Breast epithelium (tissue), 4 donors: ENCODE data around the gene SUPT6H. TPM values are rescaled to one million over a fixed set of nuclear protein-coding genes. Genes with fewer than 3 reads are reported as not detected.

Experiments used
- DNase-seq, 2 donors: peaks; one replicate each; pipeline ENCODE4 v3.0.0-alpha.2; 2019; ENCODE audit warnings: low spot score in 2 of 2
- H3K27ac ChIP-seq, 2 donors: fragments of 200-600 bp; sonication (generic) in 1 of 2; one replicate each; pipeline ENCODE4 v1.5.1; 2016 to 2019; ENCODE audit warnings: mild to moderate bottlenecking in 1 of 2
- H3K27me3 ChIP-seq, 2 donors: fragments of 200-600 bp; sonication (generic) in 1 of 2; one replicate each; pipeline versions ENCODE4 v1.5.1 to v1.6.0; 2017 to 2019; ENCODE audit warnings: control low read depth in 1 of 2, mild to moderate bottlenecking in 1 of 2
- H3K36me3 ChIP-seq: fragments of 200-600 bp; one replicate; pipeline ENCODE4 v1.5.1; 2019
- H3K4me1 ChIP-seq, 2 donors: fragments of 200-600 bp; sonication (generic); one replicate each; pipeline ENCODE4 v1.5.1; 2016 to 2019; ENCODE audit warnings: control low read depth in 1 of 2
- H3K4me3 ChIP-seq, 3 donors: fragments of 200-600 bp; sonication (generic); 1 replicate in 2 of 3; 2 replicates in 1 of 3; pipeline ENCODE4 v1.5.1; 2016 to 2019; ENCODE audit warnings: mild to moderate bottlenecking in 3 of 3, moderate library complexity in 2 of 3
- H3K9me3 ChIP-seq, 2 donors: fragments of 200-600 bp; sonication (generic) in 1 of 2; one replicate each; pipeline ENCODE4 v1.5.1; 2016 to 2019; ENCODE audit warnings: control low read depth in 1 of 2
- POLR2A ChIP-seq: fragments of 450-650 bp; IDR thresholded peaks from one replicate; pipeline ENCODE4 v1.6.1; 2016; ENCODE audit warnings: antibody characterized with exemption, mild to moderate bottlenecking, moderate library complexity
- POLR2AphosphoS5 ChIP-seq, 3 donors: sonication (generic); formaldehyde crosslinking; IDR thresholded peaks; one replicate each; pipeline ENCODE4 v1.6.1; 2017; ENCODE audit warnings: antibody characterized with exemption in 3 of 3
- intact Hi-C: fragments of 100-400 bp; cut with DNase I; formaldehyde crosslinking; loops from one replicate; pipeline ENCODE4 v1.15.1; 2023; ENCODE audit warnings: low total_unique reads
- total RNA-seq, 3 donors: library from RNA; depleted of rRNA; stranded (reverse); fragments of >200 nt; gene quantifications; one replicate each; pipeline ENCODE4 v1.1.0, GENCODE V29; 2016
- TF ChIP-seq, protein P1 (sequence below), 3 donors: fragments of 450-650 bp; IDR thresholded peaks; one replicate each; pipeline ENCODE4 v1.5.1; 2016 to 2017; ENCODE audit warnings: antibody characterized with exemption in 3 of 3, mild to moderate bottlenecking in 3 of 3, moderate library complexity in 3 of 3

SUPT6H gene
- total RNA-seq, 3 donors from 2014 or later, result 62.6 to 69.9 (median 66.7) TPM

DNA sequence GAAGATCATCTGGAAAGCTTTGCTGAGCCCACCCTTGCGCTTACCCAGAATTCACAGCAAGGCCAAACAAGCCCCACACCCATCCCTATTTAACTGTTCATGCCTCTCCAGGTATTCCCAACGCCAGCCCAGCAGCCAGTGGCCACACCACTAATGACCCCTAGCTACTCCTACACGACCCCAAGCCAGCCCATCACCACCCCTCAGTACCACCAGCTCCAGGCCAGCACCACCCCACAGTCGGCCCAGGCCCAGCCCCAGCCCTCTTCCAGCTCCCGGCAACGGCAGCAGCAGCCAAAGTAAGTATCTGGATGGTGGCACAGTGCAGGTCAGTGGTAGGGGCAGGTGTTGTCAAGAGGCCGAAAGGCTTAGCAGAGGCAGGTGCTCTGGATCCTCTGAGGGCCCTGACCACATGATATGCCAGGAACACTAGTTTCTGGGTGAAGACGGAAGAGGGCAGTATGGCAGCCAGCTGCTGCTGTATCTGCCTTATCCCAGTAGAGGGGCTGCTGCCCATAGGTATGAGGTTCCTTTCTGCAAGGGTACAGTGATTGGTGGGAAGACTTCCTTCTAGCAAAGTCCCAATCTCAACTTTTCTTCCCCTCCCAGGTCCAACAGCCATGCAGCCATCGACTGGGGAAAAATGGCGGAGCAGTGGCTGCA lies 39.0 kb downstream of the SUPT6H start:
- intact Hi-C loops, result no loop called here
- H3K4me1 ChIP-seq, result no peaks in the 10 kb centered on the region
- no peak for DNase-seq
- peaks cover 19% of the 10 kb centered on the region for H3K36me3 ChIP-seq
- H3K4me3 ChIP-seq, result no peak overlapping the region
- no peak for TF ChIP-seq POLR2AphosphoS5 (IDR thresholded peaks at IDR 0.05)
- TF ChIP-seq, protein P1, sequence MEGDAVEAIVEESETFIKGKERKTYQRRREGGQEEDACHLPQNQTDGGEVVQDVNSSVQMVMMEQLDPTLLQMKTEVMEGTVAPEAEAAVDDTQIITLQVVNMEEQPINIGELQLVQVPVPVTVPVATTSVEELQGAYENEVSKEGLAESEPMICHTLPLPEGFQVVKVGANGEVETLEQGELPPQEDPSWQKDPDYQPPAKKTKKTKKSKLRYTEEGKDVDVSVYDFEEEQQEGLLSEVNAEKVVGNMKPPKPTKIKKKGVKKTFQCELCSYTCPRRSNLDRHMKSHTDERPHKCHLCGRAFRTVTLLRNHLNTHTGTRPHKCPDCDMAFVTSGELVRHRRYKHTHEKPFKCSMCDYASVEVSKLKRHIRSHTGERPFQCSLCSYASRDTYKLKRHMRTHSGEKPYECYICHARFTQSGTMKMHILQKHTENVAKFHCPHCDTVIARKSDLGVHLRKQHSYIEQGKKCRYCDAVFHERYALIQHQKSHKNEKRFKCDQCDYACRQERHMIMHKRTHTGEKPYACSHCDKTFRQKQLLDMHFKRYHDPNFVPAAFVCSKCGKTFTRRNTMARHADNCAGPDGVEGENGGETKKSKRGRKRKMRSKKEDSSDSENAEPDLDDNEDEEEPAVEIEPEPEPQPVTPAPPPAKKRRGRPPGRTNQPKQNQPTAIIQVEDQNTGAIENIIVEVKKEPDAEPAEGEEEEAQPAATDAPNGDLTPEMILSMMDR (IDR thresholded peaks at IDR 0.05), result no peak
- no peak overlapping the region for H3K27ac ChIP-seq
- no peaks in the 10 kb centered on the region for H3K27me3 ChIP-seq
- H3K9me3 ChIP-seq, result no peaks in the 10 kb centered on the region

DNA sequence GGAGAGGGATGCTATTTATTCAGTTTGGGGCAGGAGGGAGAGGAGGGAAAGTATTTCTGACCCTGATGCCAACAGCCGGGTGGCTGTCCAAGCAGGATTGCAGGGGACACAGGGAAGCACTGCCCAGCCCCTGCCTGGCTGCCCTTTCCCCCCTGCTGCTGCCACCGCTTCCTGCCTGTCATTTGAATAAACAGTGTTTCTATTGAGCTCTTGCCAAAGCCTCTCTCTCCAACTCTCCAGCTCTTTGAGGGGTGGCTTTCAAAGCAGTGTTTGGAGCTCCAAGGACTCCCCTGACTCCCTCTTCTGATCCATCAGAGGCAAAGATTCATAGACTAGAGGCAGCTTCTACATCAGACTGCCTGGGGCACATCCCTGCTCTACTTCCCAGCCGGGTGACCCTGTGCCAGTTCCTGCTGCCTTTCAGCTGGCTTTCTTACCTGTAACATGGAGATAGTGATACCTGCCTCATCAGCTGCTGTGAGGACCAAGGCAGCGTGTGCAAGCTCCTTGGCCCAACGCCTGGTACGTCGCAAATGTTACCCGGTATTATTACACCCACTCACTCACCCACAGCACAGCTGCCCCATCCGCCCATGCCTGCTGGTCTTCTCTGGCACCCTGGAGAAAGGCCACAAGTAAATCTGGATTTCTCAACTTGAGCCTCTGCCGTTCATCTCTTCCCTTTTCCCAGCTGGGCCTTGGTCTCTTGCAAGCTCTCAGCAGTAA lies 40.2 kb downstream of the SUPT6H start:
- peaks cover 19% of the 10 kb centered on the region for H3K36me3 ChIP-seq
- intact Hi-C loops, result no loop called here
- H3K4me3 ChIP-seq, result no peak overlapping the region
- H3K9me3 ChIP-seq, result no peaks in the 10 kb centered on the region
- H3K27me3 ChIP-seq, result no peaks in the 10 kb centered on the region
- TF ChIP-seq POLR2A (no peak), POLR2AphosphoS5 (IDR thresholded peaks at IDR 0.05) (no peak)
- TF ChIP-seq, protein P1 (IDR thresholded peaks at IDR 0.05), result no peak
- no peak overlapping the region for H3K27ac ChIP-seq
- no peak for DNase-seq
- H3K4me1 ChIP-seq, result no peaks in the 10 kb centered on the region

- peaks cover 16% of the 10 kb centered on the region for H3K36me3 ChIP-seq
These were observed 40.7 kb downstream of the SUPT6H start for GRCh38 chr17:28702752-28703150.

GRCh38 chr17:28703552-28704218 lies 41.7 kb downstream of the SUPT6H start:
- Histone ChIP-seq H3K9me3 (no peaks in the 10 kb centered on the region), H3K27me3 (no peaks in the 10 kb centered on the region)
- intact Hi-C loops, result no loop called here

More at GRCh38 chr17:28702752-28703150, 40.7 kb downstream of the SUPT6H start:
- Histone ChIP-seq H3K4me3 (no peak overlapping the region), H3K4me1 (no peaks in the 10 kb centered on the region), H3K27ac (no peak overlapping the region), H3K27me3 (no peaks in the 10 kb centered on the region), H3K9me3 (no peaks in the 10 kb centered on the region)
- intact Hi-C loops, result no loop called here
- DNase-seq, result no peak
- no peak for TF ChIP-seq POLR2A

DNA sequence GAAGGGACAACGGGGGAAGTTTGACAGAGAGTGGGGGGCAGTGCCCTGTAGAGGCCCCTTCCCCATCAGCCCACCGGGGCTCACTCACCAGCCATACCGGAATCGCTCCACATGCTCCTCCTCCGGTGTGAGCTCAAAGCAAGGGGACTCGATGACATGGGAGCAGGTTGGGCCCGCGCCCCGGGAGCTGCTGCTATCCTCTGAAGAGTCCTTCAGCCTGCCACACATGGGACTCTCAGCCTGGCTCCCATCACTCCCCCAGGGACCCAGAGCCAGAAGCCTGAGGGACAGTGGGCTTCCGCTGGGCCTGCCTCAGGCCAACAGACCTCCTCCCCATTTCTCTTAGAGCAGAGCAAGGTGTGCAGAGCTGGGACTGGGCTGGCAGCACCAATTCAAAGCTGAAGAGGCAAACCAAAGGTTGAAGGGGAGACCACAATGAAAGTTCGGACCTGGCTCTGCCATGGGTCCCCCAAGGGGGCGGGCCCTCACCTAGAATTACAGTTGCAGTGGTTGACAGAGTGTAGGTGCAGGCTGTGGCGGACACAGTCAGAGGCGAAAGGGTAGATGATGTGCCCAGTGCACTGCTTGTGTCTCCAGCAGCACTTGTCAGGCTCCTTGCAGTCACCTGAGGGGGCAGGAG lies 42.3 kb downstream of the SUPT6H start:
- H3K27ac ChIP-seq, result no peak overlapping the region
- H3K9me3 ChIP-seq, result no peaks in the 10 kb centered on the region
- no peak for DNase-seq
- TF ChIP-seq, protein P1 (IDR thresholded peaks at IDR 0.05), result no peak
- TF ChIP-seq POLR2AphosphoS5 (IDR thresholded peaks at IDR 0.05), result no peak
- TF ChIP-seq POLR2A, result no peak
- intact Hi-C loops, result no loop called here
- peaks cover 6% of the 10 kb centered on the region for H3K36me3 ChIP-seq
- H3K4me1 ChIP-seq, result no peaks in the 10 kb centered on the region
- no peak overlapping the region for H3K4me3 ChIP-seq
- no peaks in the 10 kb centered on the region for H3K27me3 ChIP-seq

More at GRCh38 chr17:28703552-28704218, 41.7 kb downstream of the SUPT6H start:
- Histone ChIP-seq H3K4me1 (no peaks in the 10 kb centered on the region), H3K27ac (no peak overlapping the region), H3K36me3 (peaks cover 7% of the 10 kb centered on the region), H3K4me3 (no peak overlapping the region)
- TF ChIP-seq POLR2A, result no peak
- TF ChIP-seq POLR2AphosphoS5 (IDR thresholded peaks at IDR 0.05), result no peak
- TF ChIP-seq, protein P1 (IDR thresholded peaks at IDR 0.05), result no peak
- DNase-seq, result no peak
